Upper lobe of left lung (tissue), 4 donors: ENCODE results near the gene GFER.

Experiments used
- CTCF ChIP-seq, 6 experiments: fragments of 450-650 bp in 4 of 6; fragments of 200-600 bp in 2 of 6; sonication (generic) in 2 of 6; IDR thresholded peaks; one replicate each; pipeline ENCODE4 v1.5.1; 2016 to 2019; ENCODE audit warnings: antibody characterized with exemption in 6 of 6
- POLR2A ChIP-seq, 4 donors: fragments of 450-650 bp; IDR thresholded peaks; one replicate each; pipeline ENCODE4 v1.5.1; 2016 to 2017; ENCODE audit warnings: antibody characterized with exemption in 4 of 4, mild to moderate bottlenecking in 2 of 4
- POLR2AphosphoS5 ChIP-seq, 2 donors: sonication (generic); formaldehyde crosslinking; IDR thresholded peaks; one replicate each; pipeline ENCODE4 v1.5.1; 2017; ENCODE audit warnings: antibody characterized with exemption in 2 of 2

DNA sequence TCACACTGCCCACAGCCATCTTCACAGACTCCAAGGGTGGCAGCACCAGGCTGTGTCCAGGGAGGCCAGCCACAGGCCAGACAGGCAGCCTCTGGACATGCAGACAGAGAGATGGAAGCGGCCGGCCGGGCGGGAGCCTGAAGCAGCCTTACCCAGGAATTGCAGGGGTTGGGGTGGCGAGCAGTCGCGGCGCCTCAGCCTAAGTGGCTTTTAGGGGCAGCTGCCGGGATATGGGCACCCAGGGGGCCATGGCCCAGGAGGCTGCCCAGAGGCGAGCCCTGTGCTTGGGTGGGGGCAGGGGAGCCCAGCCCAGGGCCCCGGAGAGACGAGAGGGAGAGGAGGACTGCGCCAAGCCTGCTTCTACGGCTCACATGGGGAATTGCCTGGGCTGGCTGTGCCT lies 41.3 kb downstream of the GFER start:
- TF ChIP-seq POLR2AphosphoS5 (IDR thresholded peaks at IDR 0.05) = no peak
- TF ChIP-seq CTCF (IDR thresholded peaks at IDR 0.05) = no peak
- no peak for TF ChIP-seq POLR2A (IDR thresholded peaks at IDR 0.05)
